ENCODE data around the gene INPP4A.

GRCh38 chr2:98464772-98465310 lies 20.2 kb downstream of the INPP4A start:
- no peak for TF ChIP-seq CTCF (IDR thresholded peaks at IDR 0.05)
- no peak for TF ChIP-seq POLR2A (IDR thresholded peaks at IDR 0.05)

Data from esophagus squamous epithelium (tissue), 4 donors.